Colonic mucosa (tissue), 4 donors: ENCODE results near the gene CCNI2. TPM values are rescaled to one million over a fixed set of nuclear protein-coding genes. Genes with fewer than 3 reads are reported as not detected.

Source experiments
- DNase-seq: peaks from one replicate; pipeline ENCODE4 v3.0.0-alpha.2; 2020
- H3K27ac ChIP-seq: fragments of 200-600 bp; one replicate; pipeline ENCODE4 v1.8.0; 2021
- H3K27me3 ChIP-seq: fragments of 200-600 bp; one replicate; pipeline ENCODE4 v1.8.0; 2021
- H3K36me3 ChIP-seq: fragments of 200-600 bp; one replicate; pipeline ENCODE4 v1.8.0; 2021
- H3K4me1 ChIP-seq: fragments of 200-600 bp; one replicate; pipeline ENCODE4 v1.8.0; 2021; ENCODE audit warnings: mild to moderate bottlenecking
- H3K4me3 ChIP-seq: fragments of 200-600 bp; one replicate; pipeline ENCODE4 v1.8.0; 2021
- H3K9ac ChIP-seq, 2 donors: one replicate each; pipeline ENCODE4 v1.7.0; 2013; ENCODE audit warnings: control low read depth in 2 of 2, low read depth in 2 of 2, low read length in 2 of 2
- H3K9me3 ChIP-seq: fragments of 200-600 bp; one replicate; pipeline ENCODE4 v1.8.0; 2021
- intact Hi-C: fragments of 100-400 bp; cut with DNase I; formaldehyde crosslinking; loops from one replicate; pipeline ENCODE4 v1.14.1; 2022
- total RNA-seq, 2 donors: library from RNA; stranded (reverse); fragmentation: NEBNext Ultra II Directional in 1 of 2; extraction: Animal tissue kit (Norgen Biotek cat#: 25700) in 1 of 2; gene quantifications; one replicate each; pipeline ENCODE4 v1.2.1, GENCODE V29; 2021
- TF ChIP-seq, protein P1 (sequence below): fragments of 200-600 bp; IDR thresholded peaks from one replicate; pipeline ENCODE4 v1.8.0; 2022; ENCODE audit warnings: antibody characterized with exemption, mild to moderate bottlenecking
- donor health status: healthy.
- donor health status: DM: no; HTN: no; CAD: no.
- donor health status: DM: no; HTN: no; CAD: no.

Gene CCNI2
- total RNA-seq, 2 donors from 2014 or later: 7.1 to 22.9 TPM

DNA sequence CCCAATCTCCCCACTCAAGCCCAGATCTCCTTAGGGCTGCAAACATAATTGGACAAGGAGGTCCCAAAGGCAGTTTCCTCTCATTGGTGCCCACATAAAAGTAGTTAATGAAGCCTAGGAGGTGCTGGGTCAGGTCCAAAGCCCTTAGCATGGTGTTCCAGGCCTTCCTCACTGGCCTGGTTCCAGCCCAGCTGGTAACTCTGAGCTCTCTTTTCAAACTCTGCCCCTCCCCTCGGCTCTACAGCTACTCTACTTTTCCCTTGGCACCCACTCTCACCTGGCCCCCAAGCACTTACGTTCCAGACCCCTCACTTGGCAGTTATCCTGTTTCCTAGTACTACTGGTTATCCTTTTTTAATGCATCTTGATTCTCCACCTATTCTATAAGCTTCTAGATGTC lies 19.9 kb downstream of the CCNI2 start:
- Histone ChIP-seq H3K4me1 (no peaks in the 10 kb centered on the region), H3K27ac (no peak overlapping the region), H3K36me3 (no peaks in the 10 kb centered on the region), H3K9me3 (no peaks in the 10 kb centered on the region), H3K4me3 (no peak overlapping the region), H3K27me3 (no peaks in the 10 kb centered on the region), H3K9ac (no peak overlapping the region)
- intact Hi-C loops: no loop called here
- TF ChIP-seq, protein P1, sequence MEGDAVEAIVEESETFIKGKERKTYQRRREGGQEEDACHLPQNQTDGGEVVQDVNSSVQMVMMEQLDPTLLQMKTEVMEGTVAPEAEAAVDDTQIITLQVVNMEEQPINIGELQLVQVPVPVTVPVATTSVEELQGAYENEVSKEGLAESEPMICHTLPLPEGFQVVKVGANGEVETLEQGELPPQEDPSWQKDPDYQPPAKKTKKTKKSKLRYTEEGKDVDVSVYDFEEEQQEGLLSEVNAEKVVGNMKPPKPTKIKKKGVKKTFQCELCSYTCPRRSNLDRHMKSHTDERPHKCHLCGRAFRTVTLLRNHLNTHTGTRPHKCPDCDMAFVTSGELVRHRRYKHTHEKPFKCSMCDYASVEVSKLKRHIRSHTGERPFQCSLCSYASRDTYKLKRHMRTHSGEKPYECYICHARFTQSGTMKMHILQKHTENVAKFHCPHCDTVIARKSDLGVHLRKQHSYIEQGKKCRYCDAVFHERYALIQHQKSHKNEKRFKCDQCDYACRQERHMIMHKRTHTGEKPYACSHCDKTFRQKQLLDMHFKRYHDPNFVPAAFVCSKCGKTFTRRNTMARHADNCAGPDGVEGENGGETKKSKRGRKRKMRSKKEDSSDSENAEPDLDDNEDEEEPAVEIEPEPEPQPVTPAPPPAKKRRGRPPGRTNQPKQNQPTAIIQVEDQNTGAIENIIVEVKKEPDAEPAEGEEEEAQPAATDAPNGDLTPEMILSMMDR: no peak
- no peak for DNase-seq

- Histone ChIP-seq H3K27ac (no peak overlapping the region), H3K4me1 (no peaks in the 10 kb centered on the region), H3K4me3 (no peak overlapping the region), H3K9me3 (no peaks in the 10 kb centered on the region), H3K36me3 (no peaks in the 10 kb centered on the region), H3K9ac (no peak overlapping the region), H3K27me3 (no peaks in the 10 kb centered on the region)
- intact Hi-C loops: no loop called here
- TF ChIP-seq, protein P1: no peak
- DNase-seq: no peak
Measured at GRCh38 chr5:132768485-132768868, 21.3 kb downstream of the CCNI2 start.

DNA sequence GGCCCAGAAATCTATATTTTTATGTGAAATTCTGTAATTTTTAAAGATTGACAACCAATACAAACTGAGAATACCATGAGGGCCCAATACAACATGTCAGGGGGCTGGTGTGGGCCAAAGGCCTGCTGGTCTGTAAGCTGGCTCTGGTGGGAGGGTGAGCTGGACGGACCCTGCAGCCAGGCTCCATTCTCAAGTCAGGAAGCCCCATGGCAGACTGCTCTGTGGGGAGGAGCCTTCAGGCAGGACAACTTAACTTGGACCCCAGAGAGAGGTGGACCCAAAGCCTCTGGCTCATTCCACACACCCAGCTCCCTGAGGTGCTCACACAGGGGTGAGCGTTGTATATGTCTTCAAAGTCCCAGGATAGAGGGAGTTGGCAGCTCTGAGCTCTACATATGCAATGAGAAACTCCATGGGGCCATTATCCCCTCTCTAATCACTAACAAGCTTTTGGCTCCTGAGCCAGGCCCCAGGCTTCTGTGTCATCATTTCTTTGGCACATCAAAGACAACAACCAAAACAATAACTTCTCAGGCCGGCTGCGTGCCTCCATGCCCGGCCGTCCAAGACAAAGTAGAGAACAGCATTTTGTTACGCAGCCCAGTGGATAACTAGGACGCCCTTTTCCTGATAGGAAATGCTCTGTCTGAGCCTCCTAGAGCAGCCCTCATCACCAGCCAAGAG lies 23.4 kb downstream of the CCNI2 start:
- Histone ChIP-seq H3K4me3 (no peak overlapping the region), H3K27me3 (no peaks in the 10 kb centered on the region), H3K9me3 (no peaks in the 10 kb centered on the region), H3K27ac (no peak overlapping the region), H3K4me1 (peaks cover 7% of the 10 kb centered on the region), H3K36me3 (no peaks in the 10 kb centered on the region), H3K9ac (no peak overlapping the region)
- TF ChIP-seq, protein P1: no peak
- no peak for DNase-seq
- intact Hi-C loops: no loop called here

DNA sequence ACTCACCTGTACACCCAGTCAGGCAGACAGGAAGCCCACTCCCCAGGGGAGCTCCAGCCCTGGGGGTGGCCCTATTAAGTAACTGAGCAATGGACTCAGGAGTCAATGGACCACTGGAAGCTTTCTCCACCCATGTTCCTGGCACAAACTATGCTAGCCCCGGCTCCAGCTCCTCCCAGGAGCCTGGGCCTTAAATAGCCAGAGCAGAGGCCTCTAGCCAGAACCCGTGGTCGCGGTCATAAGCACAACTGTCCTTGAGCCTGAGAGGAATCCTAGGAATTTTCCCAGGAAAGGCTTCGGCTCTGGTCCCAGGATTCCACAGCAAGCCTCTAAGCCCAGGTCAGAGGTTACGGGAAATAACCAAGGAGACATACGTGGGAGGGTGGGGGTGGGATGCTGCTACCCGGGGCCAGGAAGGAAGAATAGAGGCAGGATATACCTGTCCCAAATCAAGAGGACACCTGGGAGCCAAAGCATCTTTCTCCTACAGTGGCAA lies 24.3 kb downstream of the CCNI2 start:
- TF ChIP-seq, protein P1: no peak
- DNase-seq: no peak
- no peak overlapping the region for H3K9ac ChIP-seq
- no peak overlapping the region for H3K4me3 ChIP-seq
- intact Hi-C loops: no loop called here
- H3K27ac ChIP-seq: no peak overlapping the region
- peaks cover 8% of the 10 kb centered on the region for H3K4me1 ChIP-seq
- no peaks in the 10 kb centered on the region for H3K36me3 ChIP-seq
- no peaks in the 10 kb centered on the region for H3K27me3 ChIP-seq
- no peaks in the 10 kb centered on the region for H3K9me3 ChIP-seq

DNA sequence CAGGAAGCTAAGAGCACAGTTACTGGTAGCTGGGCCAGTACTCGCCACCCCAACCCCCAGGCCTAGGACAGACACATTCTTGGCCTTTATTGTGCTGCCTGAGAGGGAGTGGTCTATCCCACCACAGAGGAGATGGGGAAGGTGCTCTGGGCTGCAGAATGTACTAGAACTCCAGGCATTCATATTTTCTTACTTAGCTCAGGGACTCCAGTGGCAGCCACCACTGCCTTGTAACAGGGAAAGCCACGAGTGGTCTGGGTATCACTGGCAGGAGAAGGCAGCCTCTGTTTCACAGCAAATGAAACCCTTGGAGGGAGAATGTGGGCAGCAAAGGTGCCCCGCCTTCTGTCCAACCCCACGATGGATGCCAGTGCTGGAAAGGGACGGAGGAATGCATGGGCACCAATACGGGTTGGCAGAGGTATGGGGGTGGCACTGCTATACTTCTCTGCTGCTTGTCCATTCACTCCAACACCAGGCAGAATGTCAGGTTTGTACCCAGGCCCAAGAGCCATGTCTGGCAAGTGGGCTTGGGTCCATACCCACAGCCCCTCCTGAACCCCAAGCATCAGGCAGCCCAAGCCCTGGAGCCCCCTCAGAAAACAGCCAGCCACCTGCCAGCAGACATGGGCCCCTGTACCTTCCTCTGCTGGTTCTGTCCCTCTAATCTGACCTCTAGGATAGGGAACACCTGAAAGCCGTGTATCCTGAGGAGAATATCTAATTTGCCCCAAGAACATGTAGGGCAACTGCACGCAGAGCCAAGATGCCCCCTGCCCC lies 25.3 kb downstream of the CCNI2 start:
- no peak overlapping the region for H3K4me3 ChIP-seq
- H3K36me3 ChIP-seq: no peaks in the 10 kb centered on the region
- peaks cover 8% of the 10 kb centered on the region for H3K4me1 ChIP-seq
- no peak overlapping the region for H3K9ac ChIP-seq
- no peak overlapping the region for H3K27ac ChIP-seq
- H3K27me3 ChIP-seq: no peaks in the 10 kb centered on the region
- TF ChIP-seq, protein P1: no peak
- intact Hi-C loops: no loop called here
- no peaks in the 10 kb centered on the region for H3K9me3 ChIP-seq
- DNase-seq: no peak
